Esophagus squamous epithelium (tissue), 5 donors: ENCODE measurements around the gene C10orf71. TPM values are rescaled to one million over a fixed set of nuclear protein-coding genes. Genes with fewer than 3 reads are reported as not detected.

ENCODE experiments used
- DNase-seq: peaks from one replicate; lab custom pipeline; 2025; lab: John Stamatoyannopoulos, UW
- H3K27ac ChIP-seq, 4 donors: fragments of 200-600 bp; sonication (generic); one replicate each; pipeline ENCODE4 v1.5.1; 2016 to 2019; ENCODE audit warnings: mild to moderate bottlenecking in 1 of 4
- H3K27me3 ChIP-seq, 4 donors: fragments of 200-600 bp; sonication (generic); 1 replicate in 3 of 4; 2 replicates in 1 of 4; pipeline versions ENCODE4 v1.5.1 to v1.6.0; 2017 to 2021; ENCODE audit warnings: antibody characterized with exemption in 1 of 4
- H3K36me3 ChIP-seq, 3 donors: fragments of 200-600 bp; sonication (generic); one replicate each; pipeline ENCODE4 v1.5.1; 2016 to 2019
- H3K4me1 ChIP-seq, 3 donors: fragments of 200-600 bp; sonication (generic); one replicate each; pipeline ENCODE4 v1.5.1; 2017 to 2019
- H3K4me3 ChIP-seq, 4 donors: fragments of 200-600 bp; sonication (generic); 1 replicate in 3 of 4; 2 replicates in 1 of 4; pipeline ENCODE4 v1.5.1; 2016 to 2019; ENCODE audit warnings: mild to moderate bottlenecking in 2 of 4, moderate library complexity in 1 of 4
- H3K9me3 ChIP-seq, 3 donors: fragments of 200-600 bp; sonication (generic); one replicate each; pipeline ENCODE4 v1.5.1; 2016 to 2019
- CTCF ChIP-seq, 6 experiments: fragments of 450-650 bp in 4 of 6; fragments of 200-600 bp in 2 of 6; sonication (generic) in 2 of 6; IDR thresholded peaks; one replicate each; pipeline ENCODE4 v1.5.1; 2016 to 2019; ENCODE audit warnings: antibody characterized with exemption in 6 of 6, mild to moderate bottlenecking in 4 of 6, moderate library complexity in 4 of 6
- POLR2A ChIP-seq, 4 donors: fragments of 450-650 bp; IDR thresholded peaks; one replicate each; pipeline ENCODE4 v1.6.1; 2017; ENCODE audit warnings: antibody characterized with exemption in 4 of 4, mild to moderate bottlenecking in 4 of 4, moderate library complexity in 3 of 4
- WGBS, 2 donors: methylation state at CpG; one replicate each; pipeline ENCODE4 v1.1.5; 2018; 5-methylcytosine and 5-hydroxymethylcytosine counted together
- intact Hi-C: fragments of 100-400 bp; cut with DNase I; formaldehyde crosslinking; loops from one replicate; pipeline ENCODE4 v1.15.0; 2022
- total RNA-seq, 4 donors: library from RNA; depleted of rRNA; stranded (reverse); fragments of >200 nt; gene quantifications; one replicate each; pipeline ENCODE4 v1.1.0, GENCODE V29; 2016
- donor health status: DM: yes; HTN: yes; CAD: no.

The C10orf71 gene
- total RNA-seq, 4 donors from 2014 or later = under 0.01 TPM; not detected in 3

DNA sequence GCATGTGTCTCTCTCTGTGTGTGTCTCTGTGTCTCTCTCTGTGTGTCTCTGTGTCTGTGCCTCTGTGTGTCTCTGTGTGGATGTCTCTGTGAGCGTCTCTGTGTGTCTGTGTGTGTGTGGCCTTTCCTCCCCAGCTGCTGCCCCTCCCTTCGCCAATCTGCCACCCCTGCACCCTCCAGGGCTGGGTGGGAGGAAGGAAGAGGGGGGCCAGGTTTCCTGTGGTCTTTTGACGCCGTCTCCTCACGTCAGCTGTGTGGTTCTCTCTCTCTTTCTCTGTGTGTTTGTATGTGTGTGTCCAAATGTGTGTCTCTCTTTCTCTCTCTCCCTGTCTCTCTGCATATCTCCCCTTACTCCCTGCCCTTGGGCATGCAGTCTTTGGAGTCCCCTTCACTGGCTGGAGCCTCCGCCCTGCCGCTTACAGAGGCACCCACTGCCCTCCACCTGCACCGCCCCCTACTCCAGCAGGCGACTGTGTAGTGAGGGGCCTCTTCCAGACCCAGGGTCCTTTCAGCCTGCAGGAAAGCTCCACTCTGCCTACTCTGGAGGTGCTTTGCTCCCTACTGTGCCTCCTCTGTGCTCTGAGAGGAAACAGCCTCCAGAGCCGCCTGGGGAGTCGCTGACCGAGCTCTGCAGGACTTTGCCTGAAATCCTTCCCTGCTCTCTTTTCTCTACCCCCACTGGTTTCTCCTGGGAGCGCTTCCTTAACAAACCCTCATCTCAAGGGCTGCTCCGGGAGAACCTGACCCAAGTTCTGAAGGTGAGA lies 44.2 kb upstream of the C10orf71 start:
- Histone ChIP-seq H3K27me3 (no peaks in the 10 kb centered on the region), H3K4me1 (peaks cover 0 to 7% (median 0%) of the 10 kb centered on the region in 3 donors), H3K27ac (no peak overlapping the region), H3K9me3 (no peaks in the 10 kb centered on the region), H3K36me3 (no peaks in the 10 kb centered on the region), H3K4me3 (no peak overlapping the region)
- TF ChIP-seq CTCF (IDR thresholded peaks at IDR 0.05) (no peak), POLR2A (IDR thresholded peaks at IDR 0.05) (no peak)
- intact Hi-C loops = no loop called here
- no peak for DNase-seq
- 37 to 55% methylated on average over 8 to 14 of the region's 14 CpGs for WGBS, 2 donors

GRCh38 chr10:49255883-49256282 lies 43.1 kb upstream of the C10orf71 start:
- Histone ChIP-seq H3K36me3 (no peaks in the 10 kb centered on the region), H3K9me3 (no peaks in the 10 kb centered on the region), H3K27ac (no peak overlapping the region), H3K27me3 (no peaks in the 10 kb centered on the region), H3K4me1 (peaks cover 0 to 7% (median 0%) of the 10 kb centered on the region in 3 donors), H3K4me3 (no peak overlapping the region)
- no peak for DNase-seq
- 49 to 52% methylated on average over 3 of the region's 3 CpGs for WGBS, 2 donors
- TF ChIP-seq CTCF (IDR thresholded peaks at IDR 0.05) = no peak
- TF ChIP-seq POLR2A (IDR thresholded peaks at IDR 0.05) = no peak
- intact Hi-C loops = no loop called here

DNA sequence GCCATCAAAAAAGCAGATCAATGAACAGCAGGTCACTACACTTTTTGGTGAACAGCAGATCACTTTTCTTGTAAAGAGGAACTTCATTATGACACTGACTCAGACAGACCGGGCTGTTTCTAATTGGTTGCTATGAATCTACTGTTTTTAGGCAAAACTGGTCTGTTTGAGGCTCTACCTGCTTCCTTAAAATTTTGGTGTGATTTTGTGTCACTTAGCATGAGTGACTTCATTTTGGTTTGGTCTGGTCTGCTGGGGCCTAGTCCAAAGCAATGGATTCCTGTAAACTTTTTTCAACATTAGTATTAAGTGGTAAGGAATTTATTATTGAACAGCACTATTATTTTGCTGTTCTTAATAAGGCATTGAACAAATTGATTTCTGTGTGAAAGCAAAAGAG lies 41.8 kb upstream of the C10orf71 start:
- no peak overlapping the region for H3K4me3 ChIP-seq
- no peaks in the 10 kb centered on the region for H3K27me3 ChIP-seq
- TF ChIP-seq POLR2A (IDR thresholded peaks at IDR 0.05) (no peak), CTCF (IDR thresholded peaks at IDR 0.05) (no peak)
- H3K9me3 ChIP-seq = no peaks in the 10 kb centered on the region
- 54 to 62% methylated on average over 1 of the region's 1 CpG for WGBS, 2 donors
- H3K4me1 ChIP-seq = peaks cover 0 to 7% (median 0%) of the 10 kb centered on the region in 3 donors
- DNase-seq = no peak
- no peaks in the 10 kb centered on the region for H3K36me3 ChIP-seq
- intact Hi-C loops = no loop called here
- no peak overlapping the region for H3K27ac ChIP-seq

DNA sequence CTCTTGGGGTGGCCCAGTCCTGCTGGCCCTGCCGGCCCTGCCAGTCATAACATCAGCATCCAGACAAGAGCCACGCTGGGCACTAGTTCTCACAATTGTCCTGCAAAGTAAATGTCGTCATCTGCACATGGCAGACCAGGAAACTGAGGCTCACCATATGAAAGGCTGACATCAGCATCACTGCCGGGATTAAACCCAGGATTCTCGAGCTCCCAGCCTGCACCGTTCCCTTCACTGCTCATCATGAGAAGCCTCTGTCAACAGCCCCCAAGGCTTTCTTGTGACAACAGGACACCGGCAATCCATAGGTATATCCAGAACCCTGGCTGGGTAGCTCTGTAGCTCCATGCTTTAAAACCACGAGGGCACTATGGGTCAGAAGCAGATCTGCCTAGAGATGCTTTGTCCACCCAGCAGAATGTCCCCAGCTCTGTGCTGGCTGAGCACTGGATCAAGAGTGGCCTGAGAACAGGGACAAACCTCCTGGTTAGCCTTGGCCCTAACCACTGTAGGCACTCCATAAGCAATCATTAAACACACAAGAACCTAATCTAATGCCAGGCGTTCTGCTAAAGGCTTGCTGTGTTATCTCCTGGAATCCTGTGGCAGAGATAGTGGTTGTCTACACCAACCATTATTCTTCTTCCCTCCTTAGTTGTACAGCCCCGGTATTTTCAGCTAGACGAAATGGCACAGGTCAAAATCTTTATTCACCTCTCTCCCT lies 41.2 kb upstream of the C10orf71 start:
- intact Hi-C loops = no loop called here
- no peak for DNase-seq

More for the DNA sequence above, 41.2 kb upstream of the C10orf71 start:
- Histone ChIP-seq H3K9me3 (no peaks in the 10 kb centered on the region), H3K4me3 (no peak overlapping the region), H3K36me3 (no peaks in the 10 kb centered on the region), H3K27me3 (peaks cover 0 to 6% (median 0%) of the 10 kb centered on the region in 4 donors), H3K27ac (no peak overlapping the region), H3K4me1 (peaks cover 0 to 7% (median 0%) of the 10 kb centered on the region in 3 donors)
- no peak for TF ChIP-seq CTCF (IDR thresholded peaks at IDR 0.05)
- TF ChIP-seq POLR2A (IDR thresholded peaks at IDR 0.05) = no peak
- 77 to 79% methylated on average over 5 to 6 of the region's 11 CpGs for WGBS, 2 donors
